HG02870 (cell line): Measurements from ENCODE around the gene NCAPG2.
A peak's percentile ranks its signal among the peaks of the same experiment; 100 is the strongest.

Experiments
- ATAC-seq: cut with Tn5 transposase; IDR thresholded peaks from one replicate; pipeline ENCODE4 v1.9.1; 2021; ENCODE audit warnings: mild to moderate bottlenecking, moderate library complexity; ENCODE audit not compliant: unreplicated experiment

The NCAPG2 gene

GRCh38 chr7:158603773-158604755 lies 100.5 kb downstream of the NCAPG2 start:
- ATAC-seq = peak; percentile 39

DNA sequence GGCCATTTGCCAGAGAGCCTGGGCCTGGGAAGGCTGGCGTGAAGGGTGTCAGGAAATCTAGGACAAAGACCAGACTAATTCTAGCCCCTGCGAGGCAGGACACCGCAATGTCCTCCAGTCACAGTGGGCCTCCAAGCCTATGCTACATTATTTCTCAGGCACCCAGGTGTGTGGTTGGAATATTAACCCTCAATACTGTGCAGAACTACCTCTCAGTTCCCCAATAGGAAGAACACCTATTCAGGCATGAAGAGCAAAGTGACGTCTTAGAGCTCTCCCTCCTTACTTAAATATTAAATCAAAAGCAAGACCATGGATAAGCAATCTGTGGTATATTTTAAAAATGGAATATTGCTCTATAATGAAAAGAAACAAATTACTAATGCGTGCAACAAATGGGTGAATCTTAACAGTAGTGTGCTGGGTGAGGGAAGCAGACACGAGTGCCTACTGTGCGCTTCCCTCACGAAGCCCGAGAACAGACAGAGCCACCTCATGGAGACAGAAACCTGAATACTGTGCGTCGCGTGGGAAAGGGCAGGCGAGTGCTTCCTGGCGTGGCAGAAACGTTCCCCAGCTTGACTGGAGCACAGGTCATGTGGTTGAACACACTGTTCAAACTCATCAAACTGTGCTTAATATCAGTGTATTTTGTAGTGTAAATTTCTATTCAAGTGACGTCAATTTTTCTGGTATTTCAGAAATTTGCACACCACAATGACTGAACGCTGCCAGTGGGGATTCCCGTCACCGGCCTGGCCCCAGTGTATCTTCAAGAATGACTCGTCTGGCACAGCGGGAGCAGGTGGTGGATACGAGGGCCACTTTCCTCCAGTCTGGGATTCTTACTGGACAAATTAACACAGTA lies 101.5 kb downstream of the NCAPG2 start:
- peak; percentile 76 for ATAC-seq

GRCh38 chr7:158602041-158602440 lies 102.6 kb downstream of the NCAPG2 start:
- ATAC-seq = no peak

DNA sequence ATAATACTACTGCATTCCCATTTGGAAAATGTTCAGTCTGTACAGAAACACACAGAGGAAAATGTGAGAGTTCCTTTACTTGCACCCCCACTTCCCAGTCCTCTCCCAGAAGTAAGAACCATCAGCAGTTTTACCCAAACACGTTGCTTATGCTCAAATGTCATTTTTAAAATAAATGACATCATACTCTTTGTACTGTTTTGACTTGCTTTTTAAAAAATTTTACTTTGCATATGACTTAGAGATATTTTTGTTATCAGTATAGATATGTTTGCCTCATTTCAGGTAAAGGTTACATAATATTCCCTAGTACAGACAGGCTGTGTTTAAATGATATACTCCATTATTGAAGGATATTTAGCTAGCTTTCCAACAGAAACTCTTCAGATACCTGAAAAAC lies 103.5 kb downstream of the NCAPG2 start:
- no peak for ATAC-seq

DNA sequence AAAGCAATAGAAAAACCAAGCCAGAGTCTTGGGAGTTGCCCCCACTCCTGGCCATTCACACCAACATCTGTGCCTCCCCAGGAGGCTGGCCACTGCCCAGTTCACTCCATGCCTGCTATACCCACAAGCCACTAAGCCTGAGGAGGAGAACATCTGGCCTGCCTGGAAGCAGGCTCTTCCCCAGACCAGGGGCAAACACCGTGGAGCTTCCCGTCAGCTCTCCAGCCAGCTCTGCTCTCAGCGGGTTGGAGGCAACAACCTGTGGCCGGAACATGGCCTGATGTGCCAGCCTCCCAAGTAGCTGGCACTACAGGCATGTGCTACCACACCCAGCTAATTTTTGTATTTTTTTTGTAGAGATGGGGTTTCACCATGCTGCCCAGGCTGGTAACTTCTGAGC lies 107.9 kb downstream of the NCAPG2 start:
- no peak for ATAC-seq

- no peak for ATAC-seq
Observed at GRCh38 chr7:158596309-158596708, 108.3 kb downstream of the NCAPG2 start.

- no peak for ATAC-seq
Observed at GRCh38 chr7:158595068-158595467, 109.5 kb downstream of the NCAPG2 start.

GRCh38 chr7:158592541-158592940 lies 112.1 kb downstream of the NCAPG2 start:
- no peak for ATAC-seq

- no peak for ATAC-seq
Observed at GRCh38 chr7:158591944-158592343, 112.7 kb downstream of the NCAPG2 start.

DNA sequence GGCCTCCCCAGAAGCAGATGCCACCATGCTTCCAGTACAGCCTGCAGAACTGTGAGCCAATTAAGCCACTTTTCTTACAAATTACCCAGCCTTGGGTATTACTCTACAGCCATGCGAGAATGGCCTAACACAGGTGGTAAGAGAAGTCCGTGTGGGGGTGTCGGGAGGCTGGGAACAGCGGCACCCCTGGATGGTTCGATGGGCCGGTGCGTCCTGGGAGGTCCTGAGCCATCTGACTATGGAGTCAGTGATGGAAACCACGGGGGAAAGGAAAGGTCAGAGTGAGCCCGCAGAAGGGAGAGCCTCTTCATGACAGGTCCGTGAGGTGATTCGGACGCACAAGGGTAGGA lies 114.4 kb downstream of the NCAPG2 start:
- no peak for ATAC-seq

DNA sequence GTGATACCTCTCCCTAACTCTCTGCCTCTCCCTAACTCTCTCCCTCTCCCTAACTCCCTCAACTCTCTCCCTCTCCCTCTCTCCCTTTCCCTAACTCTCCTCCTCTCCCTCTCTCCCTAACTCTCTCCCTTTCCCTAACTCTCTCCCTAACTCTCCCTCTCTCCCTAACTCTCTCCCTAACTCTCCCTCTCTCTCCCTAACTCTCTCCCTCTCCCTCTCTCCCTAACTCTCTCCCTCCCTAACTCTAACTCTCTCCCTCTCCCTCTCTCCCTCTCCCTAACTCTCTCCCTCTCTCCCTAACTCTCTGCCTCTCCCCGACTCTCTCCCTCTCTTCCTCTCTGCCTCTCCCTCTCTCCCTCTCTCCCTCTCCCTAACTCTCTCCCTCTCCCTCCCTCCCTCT lies 115.0 kb downstream of the NCAPG2 start:
- no peak for ATAC-seq

- ATAC-seq = no peak
Observed at GRCh38 chr7:158588878-158589442, 115.6 kb downstream of the NCAPG2 start.

DNA sequence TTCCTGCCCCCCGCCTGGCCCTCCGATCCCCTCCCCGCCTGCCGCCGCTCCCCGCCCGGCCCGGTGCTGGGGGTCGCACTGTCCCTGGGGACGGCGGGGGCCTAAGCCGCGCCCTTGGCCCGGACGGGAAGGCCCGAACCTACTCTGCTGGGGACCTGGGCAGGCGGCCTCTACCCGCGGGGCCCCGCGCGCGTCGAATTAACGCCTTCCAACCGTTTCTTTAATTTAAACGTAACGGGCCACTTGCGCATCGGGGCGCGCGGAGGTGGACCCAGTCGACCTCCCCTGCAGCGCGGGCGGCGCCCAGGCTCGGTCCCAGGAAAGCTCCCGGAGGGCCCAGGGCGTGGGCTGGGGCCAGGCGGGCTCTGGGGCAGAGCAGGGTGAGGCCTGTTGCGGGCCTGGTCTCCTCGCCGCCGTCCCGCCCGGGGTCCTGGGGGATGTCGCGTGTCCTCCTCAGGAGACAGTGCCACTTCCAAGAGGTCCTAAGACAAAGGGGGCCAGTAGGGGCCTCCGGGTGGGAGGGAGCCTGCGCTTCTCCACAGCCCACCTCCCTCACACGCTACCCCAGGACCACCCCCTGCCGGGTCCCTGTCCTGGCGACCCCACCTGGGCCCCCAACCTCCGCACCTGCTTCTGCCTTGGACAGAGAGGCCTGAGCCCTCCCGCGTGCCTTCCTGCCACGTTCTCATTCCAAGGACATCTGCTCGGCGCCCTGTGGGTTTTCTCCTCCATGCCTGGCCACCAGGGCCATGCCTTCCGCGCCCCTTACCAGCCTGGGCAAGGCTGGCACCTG lies 116.3 kb downstream of the NCAPG2 start:
- ATAC-seq = no peak

GRCh38 chr7:158587162-158588084 lies 117.2 kb downstream of the NCAPG2 start, which contains the start of gene PTPRN2:
Gene PTPRN2 (minus strand): TSS chr7:158587823.
- ATAC-seq = no peak

GRCh38 chr7:158586499-158587161 lies 118.0 kb downstream of the NCAPG2 start:
- no peak for ATAC-seq

DNA sequence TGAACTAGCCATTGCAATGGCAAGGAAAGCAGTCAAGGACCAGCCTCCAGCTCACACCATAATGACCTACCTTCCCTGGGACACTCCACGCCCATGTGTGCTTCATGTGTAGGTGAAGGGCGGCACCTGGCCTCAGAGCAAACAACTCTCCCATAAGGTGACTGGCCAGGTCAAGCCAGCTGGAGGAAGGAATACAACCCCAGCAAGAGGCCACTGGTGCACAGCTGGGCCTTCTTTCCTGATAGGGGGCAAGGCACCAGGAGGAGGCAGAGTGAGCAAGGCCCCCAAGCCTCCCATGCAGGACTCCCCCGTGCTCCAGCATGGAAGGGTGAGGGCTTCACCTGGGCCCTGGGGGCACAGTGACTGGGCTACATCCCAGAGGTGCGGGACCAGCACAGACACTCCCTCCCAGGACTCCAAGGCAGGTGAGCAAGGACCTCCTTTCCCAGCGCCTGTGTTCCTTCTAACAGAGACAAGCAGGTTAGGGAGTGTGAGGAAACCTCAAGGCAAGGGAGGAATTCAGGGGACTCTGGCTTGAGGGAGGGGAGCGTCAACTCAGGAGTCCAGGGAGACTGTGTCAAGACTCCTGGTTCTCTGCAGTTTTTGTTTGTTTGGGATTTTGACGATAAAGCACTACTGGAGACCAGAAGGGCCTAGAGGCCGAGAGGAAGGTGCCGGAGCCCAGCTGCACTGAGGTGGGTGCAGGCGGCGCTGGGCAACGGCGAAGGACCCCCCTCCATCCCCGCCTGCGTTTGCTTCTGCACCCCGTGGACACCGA lies 118.7 kb downstream of the NCAPG2 start:
- ATAC-seq = no peak

GRCh38 chr7:158584407-158584806 lies 120.2 kb downstream of the NCAPG2 start:
- no peak for ATAC-seq

GRCh38 chr7:158583810-158584209 lies 120.8 kb downstream of the NCAPG2 start:
- no peak for ATAC-seq
